OCI-LY3 (cell line): Measurements from ENCODE around the gene ATP1A3.

Source experiments
- H2AFZ ChIP-seq: fragments of 200-600, 300-600 bp; shearing (Covaris generic); 2 replicates; pipeline ENCODE4 v1.6.0; 2014; ENCODE audit warnings: antibody characterized with exemption, low read depth, low read length
- H3K27ac ChIP-seq: fragments of 200-600, 300-600 bp; sonication (generic); 2 replicates; pipeline ENCODE4 v1.5.1; 2014; ENCODE audit warnings: mild to moderate bottlenecking, low read length, moderate library complexity, mixed read lengths
- H3K27me3 ChIP-seq: fragments of 200-600, 300-600 bp; sonication (generic); 2 replicates; pipeline ENCODE4 v1.6.1; 2014; ENCODE audit warnings: low read depth, low read length, mixed read lengths
- H3K36me3 ChIP-seq: fragments of 200-600, 300-600 bp; sonication (generic); replicated peaks from 2 replicates; pipeline ENCODE3; 2014; ENCODE audit warnings: low read depth, low read length, mixed read lengths
- H3K4me1 ChIP-seq: fragments of 300-600, 200-600 bp; sonication (generic); 2 replicates; pipeline ENCODE4 v1.6.1; 2014; ENCODE audit warnings: low read length, mixed read lengths
- H3K4me2 ChIP-seq: fragments of 200-600, 300-600 bp; sonication (generic); 2 replicates; pipeline ENCODE4 v1.6.1; 2014; ENCODE audit warnings: low read length, mixed read lengths
- H3K4me3 ChIP-seq: fragments of 300-600, 200-600 bp; sonication (generic); 2 replicates; pipeline ENCODE4 v1.5.1; 2014; ENCODE audit warnings: antibody characterized with exemption, mild to moderate bottlenecking, low read length, moderate library complexity
- H3K79me2 ChIP-seq: fragments of 300-600, 200-600 bp; shearing (Covaris generic); 2 replicates; pipeline ENCODE4 v1.6.1; 2014; ENCODE audit warnings: mild to moderate bottlenecking, low read length, mixed read lengths
- H3K9ac ChIP-seq: fragments of 300-600, 200-600 bp; shearing (Covaris generic); 2 replicates; pipeline ENCODE4 v1.6.0; 2014; ENCODE audit warnings: mild to moderate bottlenecking, low read length, moderate library complexity
- H3K9me3 ChIP-seq: fragments of 200-600, 300-600 bp; shearing (Covaris generic); 2 replicates; pipeline ENCODE4 v1.6.1; 2014; ENCODE audit warnings: low read length, mixed read lengths; ENCODE audit not compliant: insufficient read depth
- H4K20me1 ChIP-seq: fragments of 200-600, 300-600 bp; sonication (generic); 2 replicates; pipeline ENCODE4 v1.6.1; 2016; ENCODE audit warnings: low read length, mixed read lengths; ENCODE audit not compliant: insufficient read depth
- EZH2phosphoT487 ChIP-seq: fragments of 200-600 bp; shearing (Covaris generic); IDR thresholded peaks from 2 replicates; pipeline ENCODE4 v1.6.1; 2018; ENCODE audit warnings: antibody characterized with exemption, mixed run types, low read depth
- TF ChIP-seq, protein P1 (sequence below): fragments of 200-600, 300-600 bp; sonication (generic); IDR thresholded peaks from 2 replicates; pipeline ENCODE4 v1.5.1; 2014; ENCODE audit warnings: antibody characterized with exemption, low read length, low read depth

ATP1A3 gene

DNA sequence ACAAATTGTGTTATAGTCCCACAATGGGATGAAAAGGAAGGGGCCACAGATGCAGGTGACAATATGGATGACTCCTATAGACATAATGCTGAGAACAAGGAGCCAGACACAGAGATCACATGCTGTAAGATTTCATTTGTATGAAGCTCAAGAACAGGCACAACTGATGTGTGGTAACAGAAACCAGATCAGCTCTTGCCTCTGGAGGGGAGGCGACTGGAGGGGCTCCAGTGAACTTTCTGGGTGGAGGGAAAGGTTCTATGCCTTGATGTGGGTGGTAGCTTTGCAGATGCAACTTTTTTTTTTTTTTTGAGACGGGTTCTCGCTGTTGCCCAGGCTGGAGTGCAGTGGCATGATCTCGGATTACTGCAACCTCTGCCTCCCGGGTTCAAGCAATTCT is 28.9 kb downstream of the ATP1A3 start:
- Histone ChIP-seq H4K20me1 (no peaks in the 10 kb centered on the region), H3K4me2 (no peak overlapping the region), H3K9me3 (no peaks in the 10 kb centered on the region), H3K27ac (no peak overlapping the region), H3K4me1 (no peaks in the 10 kb centered on the region), H3K9ac (no peak overlapping the region), H3K79me2 (no peaks in the 10 kb centered on the region), H3K36me3 (no peaks in the 10 kb centered on the region), H3K4me3 (no peak overlapping the region), H3K27me3 (no peaks in the 10 kb centered on the region), H2AFZ (no peak overlapping the region)
- TF ChIP-seq, protein P1, sequence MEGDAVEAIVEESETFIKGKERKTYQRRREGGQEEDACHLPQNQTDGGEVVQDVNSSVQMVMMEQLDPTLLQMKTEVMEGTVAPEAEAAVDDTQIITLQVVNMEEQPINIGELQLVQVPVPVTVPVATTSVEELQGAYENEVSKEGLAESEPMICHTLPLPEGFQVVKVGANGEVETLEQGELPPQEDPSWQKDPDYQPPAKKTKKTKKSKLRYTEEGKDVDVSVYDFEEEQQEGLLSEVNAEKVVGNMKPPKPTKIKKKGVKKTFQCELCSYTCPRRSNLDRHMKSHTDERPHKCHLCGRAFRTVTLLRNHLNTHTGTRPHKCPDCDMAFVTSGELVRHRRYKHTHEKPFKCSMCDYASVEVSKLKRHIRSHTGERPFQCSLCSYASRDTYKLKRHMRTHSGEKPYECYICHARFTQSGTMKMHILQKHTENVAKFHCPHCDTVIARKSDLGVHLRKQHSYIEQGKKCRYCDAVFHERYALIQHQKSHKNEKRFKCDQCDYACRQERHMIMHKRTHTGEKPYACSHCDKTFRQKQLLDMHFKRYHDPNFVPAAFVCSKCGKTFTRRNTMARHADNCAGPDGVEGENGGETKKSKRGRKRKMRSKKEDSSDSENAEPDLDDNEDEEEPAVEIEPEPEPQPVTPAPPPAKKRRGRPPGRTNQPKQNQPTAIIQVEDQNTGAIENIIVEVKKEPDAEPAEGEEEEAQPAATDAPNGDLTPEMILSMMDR: no peak
- TF ChIP-seq EZH2phosphoT487: no peak

DNA sequence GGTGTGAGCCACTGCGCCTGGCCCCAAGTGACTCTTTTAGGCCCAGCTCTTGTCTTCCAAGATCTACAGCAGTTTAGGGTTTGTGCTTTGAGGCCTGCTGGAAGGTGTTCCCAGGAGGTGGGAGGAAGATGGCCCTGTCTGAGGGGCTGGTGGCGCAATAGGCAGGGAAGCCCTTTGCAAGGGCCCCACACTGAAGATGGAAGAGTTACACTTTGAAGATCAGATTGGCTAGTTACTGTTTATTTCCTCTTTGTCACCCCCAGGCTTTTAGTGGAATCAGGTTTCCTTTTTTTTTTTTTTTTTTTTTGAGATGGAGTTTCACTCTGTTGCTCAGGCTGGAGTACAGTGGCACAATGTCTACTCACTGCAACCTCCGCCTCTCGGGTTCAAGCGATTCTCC is 33.1 kb downstream of the ATP1A3 start:
- Histone ChIP-seq H3K4me3 (no peak overlapping the region), H3K27ac (no peak overlapping the region), H3K9me3 (no peaks in the 10 kb centered on the region), H3K4me2 (no peak overlapping the region), H3K9ac (no peak overlapping the region), H3K79me2 (no peaks in the 10 kb centered on the region), H2AFZ (no peak overlapping the region), H3K4me1 (peaks cover 12% of the 10 kb centered on the region), H3K27me3 (no peaks in the 10 kb centered on the region), H3K36me3 (peaks cover 3% of the 10 kb centered on the region), H4K20me1 (no peaks in the 10 kb centered on the region)
- no peak for TF ChIP-seq EZH2phosphoT487

DNA sequence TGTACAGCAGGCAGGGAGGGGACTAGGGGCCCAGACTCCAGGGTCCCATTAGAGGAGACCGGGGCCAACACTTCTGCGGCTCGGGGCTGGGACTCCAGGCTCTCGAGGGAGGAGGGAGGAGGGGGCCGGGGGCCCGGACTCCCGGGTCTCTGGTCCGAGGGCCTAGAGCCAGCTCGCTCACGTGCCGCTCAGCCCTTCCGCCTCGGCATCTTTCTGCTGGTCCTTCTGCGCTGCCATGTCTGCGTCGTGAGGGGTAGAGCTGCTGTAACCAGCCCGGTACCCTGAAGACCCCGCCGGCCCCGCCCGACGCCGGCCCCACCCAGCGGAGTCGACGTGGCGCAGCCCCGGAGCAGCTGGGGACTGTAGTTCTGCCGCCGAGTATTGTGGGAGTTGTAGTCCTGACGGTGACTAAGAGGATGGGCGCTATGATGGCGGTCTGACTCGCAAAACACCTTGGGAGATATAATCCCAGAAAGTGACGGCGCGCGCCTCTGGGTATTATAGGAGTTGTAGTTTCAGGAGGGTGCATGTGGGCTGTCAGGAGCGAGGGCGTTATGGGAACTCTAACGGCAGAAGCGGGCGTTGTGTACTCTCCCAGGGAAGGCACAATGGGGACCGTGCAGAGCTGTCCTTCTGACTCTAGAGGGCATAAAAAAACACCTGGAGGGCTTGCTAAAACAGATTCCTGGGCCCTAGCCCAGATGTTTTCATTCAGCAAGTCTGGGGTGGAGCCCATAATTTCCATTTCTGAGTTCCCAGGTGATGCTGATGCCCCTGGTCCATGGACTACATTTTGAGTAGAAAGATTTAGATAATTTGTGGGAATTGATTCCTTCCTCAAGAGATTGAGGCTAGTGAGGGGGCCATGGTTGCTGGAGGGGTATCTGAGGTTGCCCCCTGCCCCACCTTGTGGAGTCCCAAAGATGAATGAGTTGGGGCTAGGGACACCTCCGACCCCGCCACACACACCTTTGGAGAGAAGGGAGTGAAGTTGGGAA is 34.7 kb downstream of the ATP1A3 start, which contains the start of gene RABAC1:
RABAC1 (minus strand) TSS at position 266 of the 998 bp plus-strand sequence; CDS start at position 237, 29 bp downstream.
- Histone ChIP-seq H3K79me2 (no peaks in the 10 kb centered on the region), H3K27ac (peak within 1 kb of the TSS; percentile 55), H3K27me3 (no peaks in the 10 kb centered on the region), H3K9me3 (no peaks in the 10 kb centered on the region), H3K9ac (peak within 1 kb of the TSS; percentile 89), H4K20me1 (no peaks in the 10 kb centered on the region), H3K4me2 (peak within 1 kb of the TSS; percentile 94), H3K4me3 (peak within 1 kb of the TSS; percentile 91), H2AFZ (peak within 1 kb of the TSS; percentile 99), H3K36me3 (peaks cover 3% of the 10 kb centered on the region), H3K4me1 (peaks cover 12% of the 10 kb centered on the region)
- TF ChIP-seq, protein P1: peak; percentile 62
- no peak for TF ChIP-seq EZH2phosphoT487

DNA sequence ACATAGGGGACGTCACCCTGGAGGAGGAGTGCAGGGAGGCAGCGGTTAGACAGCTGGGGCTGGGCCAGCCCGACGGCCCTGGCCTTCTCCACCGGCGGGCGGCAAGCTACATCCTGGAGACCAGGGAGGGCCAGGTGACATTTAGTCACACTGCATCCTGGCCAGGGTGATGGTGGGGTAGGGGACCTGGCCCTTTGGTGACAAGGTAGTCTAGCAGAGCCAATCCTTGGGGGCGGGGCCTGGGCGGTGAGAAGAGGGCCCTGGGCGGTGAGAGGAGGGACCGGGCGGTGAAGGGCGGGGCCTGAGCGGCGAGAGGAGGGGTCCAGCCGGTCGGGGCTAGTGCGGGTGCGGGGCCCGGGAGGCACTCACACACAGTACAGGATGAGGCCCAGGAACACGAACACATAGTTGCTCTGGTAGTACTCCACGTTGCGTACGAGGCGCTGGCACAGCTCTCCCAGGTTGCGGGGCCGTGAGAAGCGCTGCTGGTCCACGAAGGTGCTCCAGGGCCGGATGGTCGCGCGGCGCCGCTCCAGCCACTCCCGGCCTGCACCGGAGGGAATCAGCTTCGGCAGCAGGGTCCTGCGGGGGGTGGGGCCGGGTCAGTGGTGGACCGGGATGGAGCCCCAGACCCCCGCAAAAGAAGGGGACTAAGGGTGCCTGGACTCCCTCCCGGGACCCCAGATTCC is 35.5 kb downstream of the ATP1A3 start:
- peaks cover 12% of the 10 kb centered on the region for H3K4me1 ChIP-seq
- peaks cover 3% of the 10 kb centered on the region for H3K36me3 ChIP-seq
- no peaks in the 10 kb centered on the region for H3K79me2 ChIP-seq
- H3K4me3 ChIP-seq: peak overlapping the region; percentile 91
- no peaks in the 10 kb centered on the region for H3K9me3 ChIP-seq
- H3K27me3 ChIP-seq: no peaks in the 10 kb centered on the region
- no peaks in the 10 kb centered on the region for H4K20me1 ChIP-seq
- 0 out of 2 replicates have a peak overlapping the region, but pooled peaks have one; percentile 70 for H2AFZ ChIP-seq
- H3K4me2 ChIP-seq: peak overlapping the region; percentile 94
- H3K9ac ChIP-seq: peak overlapping the region; percentile 89
- peak overlapping the region; percentile 55 for H3K27ac ChIP-seq
- TF ChIP-seq, protein P1: no peak
- TF ChIP-seq EZH2phosphoT487: no peak
